ENCODE data around the gene ZDHHC4. TPM values are rescaled to one million over a fixed set of nuclear protein-coding genes. Genes with fewer than 3 reads are reported as not detected.

Gene ZDHHC4
- total RNA-seq, 4 donors from 2014 or later, result 9.4 to 29.4 (median 23.0) TPM

DNA sequence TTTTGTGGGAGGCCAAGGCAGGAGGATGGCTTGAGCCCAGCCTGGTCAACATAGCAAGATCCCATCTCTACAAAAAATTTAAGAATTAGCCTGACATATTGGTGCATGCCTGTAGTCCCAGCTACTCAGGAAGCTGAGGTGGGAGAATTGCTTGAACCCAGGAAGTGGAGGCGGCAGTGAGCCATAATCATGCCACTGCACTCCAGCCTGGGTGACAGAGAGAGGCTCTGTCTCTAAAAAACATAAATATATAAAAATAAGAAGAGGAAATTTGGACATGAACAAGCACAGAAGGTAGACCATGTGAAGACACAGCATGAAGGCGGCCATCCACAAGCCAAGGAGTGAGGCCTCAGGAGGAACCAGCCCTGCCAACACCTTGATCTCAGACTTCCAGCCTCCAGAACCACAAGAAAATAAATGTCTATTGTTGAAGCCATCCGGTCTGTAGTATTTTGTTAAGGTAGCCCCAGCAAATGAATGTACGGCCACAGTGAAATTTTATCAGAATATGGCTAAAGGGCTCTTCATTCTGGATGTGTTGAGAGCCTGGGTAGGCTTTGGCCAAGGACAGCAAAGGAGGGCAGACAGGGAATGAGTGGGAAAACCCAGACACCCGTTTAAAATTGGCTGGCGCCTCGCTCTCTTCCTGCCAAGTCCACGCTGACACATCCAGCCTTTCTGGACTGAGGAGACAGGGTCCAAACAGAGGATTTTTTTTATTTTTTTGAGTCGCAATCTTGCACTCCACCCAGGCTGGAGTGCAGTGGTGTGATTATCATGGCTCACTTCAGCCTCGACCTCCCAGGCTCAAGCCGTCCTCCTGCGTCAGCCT is 13.1 kb upstream of the ZDHHC4 start:
- no peaks in the 10 kb centered on the region for H3K4me1 ChIP-seq
- H3K9me3 ChIP-seq, result no peaks in the 10 kb centered on the region
- intact Hi-C loops (cut with DNase I), result no loop called here
- WGBS, 2 donors, result 73 to 80% methylated on average over 12 of the region's 12 CpGs
- no peak overlapping the region for H3K4me3 ChIP-seq
- peaks cover 0 to 15% (median 0%) of the 10 kb centered on the region in 4 donors for H3K27me3 ChIP-seq
- H3K36me3 ChIP-seq, result no peaks in the 10 kb centered on the region
- H3K27ac ChIP-seq, result no peak overlapping the region
- no peak for DNase-seq
- no peak for TF ChIP-seq POLR2A (IDR thresholded peaks at IDR 0.05)

DNA sequence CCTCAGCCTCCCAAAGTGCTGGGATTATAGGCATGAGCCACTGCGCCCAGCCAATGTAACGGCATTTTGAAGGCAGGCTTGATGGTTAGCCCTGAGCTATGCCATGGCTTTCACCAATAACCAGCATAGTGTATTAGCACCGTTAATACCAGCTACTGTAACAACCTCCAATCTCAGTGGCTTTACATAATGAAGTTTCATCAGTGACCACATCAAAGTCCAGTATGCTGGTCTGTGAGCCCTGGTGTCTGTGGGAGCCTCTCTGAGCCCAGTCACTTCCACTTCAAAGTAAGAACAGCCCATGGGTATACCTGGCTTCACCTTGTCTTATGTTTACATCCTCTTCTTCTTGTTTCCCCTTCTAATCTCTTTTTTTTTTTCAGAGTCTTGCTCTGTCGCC is 11.6 kb upstream of the ZDHHC4 start:
- intact Hi-C loops (cut with DNase I), result no loop called here
- DNase-seq, result no peak
- Histone ChIP-seq H3K9me3 (no peaks in the 10 kb centered on the region), H3K27me3 (peaks cover 0 to 10% (median 0%) of the 10 kb centered on the region in 4 donors), H3K4me3 (no peak overlapping the region), H3K27ac (no peak overlapping the region), H3K4me1 (no peaks in the 10 kb centered on the region), H3K36me3 (no peaks in the 10 kb centered on the region)
- no peak for TF ChIP-seq POLR2A (IDR thresholded peaks at IDR 0.05)
- TF ChIP-seq, protein P1, sequence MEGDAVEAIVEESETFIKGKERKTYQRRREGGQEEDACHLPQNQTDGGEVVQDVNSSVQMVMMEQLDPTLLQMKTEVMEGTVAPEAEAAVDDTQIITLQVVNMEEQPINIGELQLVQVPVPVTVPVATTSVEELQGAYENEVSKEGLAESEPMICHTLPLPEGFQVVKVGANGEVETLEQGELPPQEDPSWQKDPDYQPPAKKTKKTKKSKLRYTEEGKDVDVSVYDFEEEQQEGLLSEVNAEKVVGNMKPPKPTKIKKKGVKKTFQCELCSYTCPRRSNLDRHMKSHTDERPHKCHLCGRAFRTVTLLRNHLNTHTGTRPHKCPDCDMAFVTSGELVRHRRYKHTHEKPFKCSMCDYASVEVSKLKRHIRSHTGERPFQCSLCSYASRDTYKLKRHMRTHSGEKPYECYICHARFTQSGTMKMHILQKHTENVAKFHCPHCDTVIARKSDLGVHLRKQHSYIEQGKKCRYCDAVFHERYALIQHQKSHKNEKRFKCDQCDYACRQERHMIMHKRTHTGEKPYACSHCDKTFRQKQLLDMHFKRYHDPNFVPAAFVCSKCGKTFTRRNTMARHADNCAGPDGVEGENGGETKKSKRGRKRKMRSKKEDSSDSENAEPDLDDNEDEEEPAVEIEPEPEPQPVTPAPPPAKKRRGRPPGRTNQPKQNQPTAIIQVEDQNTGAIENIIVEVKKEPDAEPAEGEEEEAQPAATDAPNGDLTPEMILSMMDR (IDR thresholded peaks at IDR 0.05), result no peak
- 74 to 75% methylated on average over 2 to 3 of the region's 4 CpGs for WGBS, 2 donors

DNA sequence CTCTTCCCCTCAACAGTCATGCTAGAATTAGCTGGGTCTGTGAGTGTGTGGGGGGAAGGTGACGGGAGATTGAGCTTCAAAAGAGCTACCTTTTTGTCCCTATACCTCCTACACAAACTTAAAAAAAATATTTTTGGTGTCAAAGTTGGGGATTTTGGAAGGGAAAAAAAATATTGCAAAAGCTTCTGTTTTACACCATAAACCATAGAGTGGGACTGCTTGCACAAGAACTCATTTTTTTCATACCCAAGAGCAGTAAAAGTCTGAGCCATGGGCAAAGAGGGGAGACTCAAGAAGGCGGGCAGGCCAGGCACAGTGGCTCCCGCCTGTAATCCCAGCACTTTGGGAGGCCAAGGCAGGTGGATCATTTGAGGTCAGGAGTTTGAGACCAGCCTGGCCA is 9.4 kb upstream of the ZDHHC4 start:
- no peak overlapping the region for H3K27ac ChIP-seq
- H3K27me3 ChIP-seq, result peaks cover 0 to 10% (median 0%) of the 10 kb centered on the region in 4 donors
- WGBS, 2 donors, result 65 to 87% methylated on average over 2 to 3 of the region's 3 CpGs
- no peaks in the 10 kb centered on the region for H3K36me3 ChIP-seq
- H3K4me1 ChIP-seq, result no peaks in the 10 kb centered on the region
- DNase-seq, result no peak
- no peak for TF ChIP-seq POLR2A (IDR thresholded peaks at IDR 0.05)
- TF ChIP-seq, protein P1 (IDR thresholded peaks at IDR 0.05), result no peak
- intact Hi-C loops (cut with DNase I), result no loop called here
- no peak overlapping the region for H3K4me3 ChIP-seq
- H3K9me3 ChIP-seq, result no peaks in the 10 kb centered on the region

DNA sequence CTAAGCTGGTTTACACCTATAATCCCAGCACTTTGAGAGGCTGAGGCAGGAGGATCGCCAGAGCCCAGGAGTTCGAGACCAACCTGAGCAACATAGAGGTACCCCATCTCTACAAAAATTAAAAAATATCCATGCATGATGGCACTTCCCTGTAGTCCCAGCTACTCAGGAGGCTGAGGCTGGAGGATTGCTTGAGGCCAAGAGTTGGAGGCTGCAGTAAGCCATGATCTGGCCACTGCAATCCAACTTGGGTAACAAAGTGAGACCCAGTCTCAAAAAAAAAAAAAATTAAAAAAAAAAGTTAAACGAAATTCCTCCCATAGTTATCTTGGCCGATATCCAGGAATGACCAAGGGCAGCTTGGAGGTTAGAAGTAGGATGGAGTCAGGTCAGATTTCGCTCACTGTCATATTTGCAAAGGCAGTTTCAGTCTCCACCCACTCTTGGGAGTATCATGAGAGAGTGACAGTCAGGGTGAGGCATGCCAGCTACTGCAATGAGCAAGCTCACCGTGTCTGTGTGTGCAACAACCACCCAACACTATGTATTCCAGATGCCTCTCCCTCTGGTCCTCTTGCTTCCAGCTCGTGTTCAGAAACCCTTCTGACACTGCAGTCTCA is 6.0 kb upstream of the ZDHHC4 start:
- H3K9me3 ChIP-seq, result no peaks in the 10 kb centered on the region
- no peak overlapping the region for H3K4me3 ChIP-seq
- 61 to 63% methylated on average over 6 to 7 of the region's 7 CpGs for WGBS, 2 donors
- H3K36me3 ChIP-seq, result no peaks in the 10 kb centered on the region
- no peak for DNase-seq
- peaks cover 0 to under 1% (median 0%) of the 10 kb centered on the region in 3 donors for H3K4me1 ChIP-seq
- peaks cover 0 to 10% (median 0%) of the 10 kb centered on the region in 4 donors for H3K27me3 ChIP-seq
- intact Hi-C loops (cut with DNase I), result no loop called here
- H3K27ac ChIP-seq, result no peak overlapping the region
- TF ChIP-seq, protein P1 (IDR thresholded peaks at IDR 0.05), result no peak
- no peak for TF ChIP-seq POLR2A (IDR thresholded peaks at IDR 0.05)

DNA sequence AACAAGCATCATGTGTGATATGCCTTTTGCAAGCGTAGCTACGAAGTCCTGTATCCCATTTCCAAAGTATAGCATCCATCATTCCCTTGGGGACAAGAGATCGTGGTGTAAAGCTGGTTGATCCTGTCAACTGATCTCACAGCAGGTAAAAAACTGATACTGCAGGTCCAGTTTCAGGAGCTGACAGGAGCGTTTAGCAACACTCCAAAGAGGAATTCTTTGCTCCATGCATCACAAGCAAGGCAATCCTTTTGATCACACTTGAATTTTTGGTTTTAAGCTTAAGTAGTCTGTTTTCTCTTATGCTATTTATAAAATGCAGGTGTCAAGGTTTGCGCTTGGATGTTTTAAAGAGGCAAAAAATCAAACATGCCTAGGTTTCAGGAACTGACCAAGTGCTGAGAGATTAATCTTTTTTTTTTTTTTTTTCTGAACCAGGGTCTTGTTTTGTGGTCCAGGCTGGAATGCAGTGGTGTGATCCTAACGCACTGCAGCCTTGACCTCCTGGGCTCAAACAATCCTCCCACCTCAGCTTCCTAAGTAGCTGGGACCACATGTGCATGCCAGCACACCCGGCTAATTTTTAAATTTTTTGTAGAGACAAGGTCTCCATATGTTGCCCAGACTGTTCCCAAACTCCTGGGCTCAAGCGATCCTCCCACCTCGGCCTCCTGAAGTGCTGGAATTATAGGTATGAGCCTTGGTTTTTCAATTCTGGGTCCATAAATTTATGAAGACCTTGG is 1.8 kb upstream of the ZDHHC4 start:
- TF ChIP-seq POLR2A (IDR thresholded peaks at IDR 0.05), result no peak
- TF ChIP-seq, protein P1 (IDR thresholded peaks at IDR 0.05), result no peak
- peaks cover 0 to 7% (median 1%) of the 10 kb centered on the region in 3 donors for H3K36me3 ChIP-seq
- peaks cover 0 to 19% (median 10%) of the 10 kb centered on the region in 3 donors for H3K4me1 ChIP-seq
- H3K27ac ChIP-seq, result no peak overlapping the region
- intact Hi-C loops (cut with DNase I), result no loop called here
- no peaks in the 10 kb centered on the region for H3K27me3 ChIP-seq
- no peak for DNase-seq
- no peaks in the 10 kb centered on the region for H3K9me3 ChIP-seq
- H3K4me3 ChIP-seq, result no peak overlapping the region
- 76 to 80% methylated on average over 9 of the region's 9 CpGs for WGBS, 2 donors
